ENCODE results near the gene H2BW2. TPM values are rescaled to one million over a fixed set of nuclear protein-coding genes. Genes with fewer than 3 reads are reported as not detected.
"Not testable (repeated sequence)": the region's sequence is repeated elsewhere in the genome, so short reads cannot be mapped to it uniquely, and the experiment has no call there.

H2BW2 gene
- 0.26 TPM for total RNA-seq

- no peak for DNase-seq (ENCODE audit: low spot score)
Measured at GRCh38 chrX:104039689-104040505, at the start of gene H2BW2. TSS of gene H2BW2 (plus strand) at chrX:104039956. CDS start at chrX:104039995, 39 bp downstream.

- DNase-seq (ENCODE audit: low spot score): no peak
Measured at GRCh38 chrX:103999234-103999633, 40.5 kb upstream of the H2BW2 start.

- no peak for DNase-seq (ENCODE audit: low spot score)
Measured at GRCh38 chrX:104008831-104009230, 30.9 kb upstream of the H2BW2 start.

GRCh38 chrX:104013158-104013557 lies 26.6 kb upstream of the H2BW2 start:
- no peak for DNase-seq (ENCODE audit: low spot score)

- DNase-seq (ENCODE audit: low spot score): no peak
Measured at GRCh38 chrX:104013606-104014005, 26.1 kb upstream of the H2BW2 start, which contains the start of gene H2BW1. TSS of gene H2BW1 (minus strand) at chrX:104013708. CDS start at chrX:104013576, 132 bp downstream.

- DNase-seq (ENCODE audit: low spot score): not testable (repeated sequence)
Measured at GRCh38 chrX:104015576-104015975, 24.2 kb upstream of the H2BW2 start.

GRCh38 chrX:104018126-104018525 lies 21.6 kb upstream of the H2BW2 start:
- DNase-seq (ENCODE audit: low spot score): no peak

GRCh38 chrX:104041003-104041402 lies 1.2 kb downstream of the H2BW2 start:
- no peak for DNase-seq (ENCODE audit: low spot score)

- DNase-seq (ENCODE audit: low spot score): no peak
Measured at GRCh38 chrX:104045642-104046041, 5.9 kb downstream of the H2BW2 start.

GRCh38 chrX:104047171-104047570 lies 7.4 kb downstream of the H2BW2 start:
- DNase-seq (ENCODE audit: low spot score): no peak

GRCh38 chrX:104054956-104055355 lies 15.2 kb downstream of the H2BW2 start:
- not testable (repeated sequence) for DNase-seq (ENCODE audit: low spot score)

GRCh38 chrX:104062636-104063035 lies 22.9 kb downstream of the H2BW2 start:
- not testable (repeated sequence) for DNase-seq (ENCODE audit: low spot score)

GRCh38 chrX:104075778-104076445 lies 36.2 kb downstream of the H2BW2 start, which contains the start of gene TMSB15C:
TSS of gene TMSB15C (minus strand) at chrX:104076236.
- DNase-seq (ENCODE audit: low spot score): not testable (repeated sequence)

- not testable (repeated sequence) for DNase-seq (ENCODE audit: low spot score)
Measured at GRCh38 chrX:104077854-104078253, 38.1 kb downstream of the H2BW2 start.

- DNase-seq (ENCODE audit: low spot score): no peak
Measured at GRCh38 chrX:104084063-104084462, 44.3 kb downstream of the H2BW2 start.

- DNase-seq (ENCODE audit: low spot score): no peak
Measured at GRCh38 chrX:104084534-104085277, 45.0 kb downstream of the H2BW2 start.

GRCh38 chrX:104085477-104085876 lies 45.7 kb downstream of the H2BW2 start:
- DNase-seq (ENCODE audit: low spot score): no peak

GRCh38 chrX:104085919-104086318 lies 46.2 kb downstream of the H2BW2 start:
- no peak for DNase-seq (ENCODE audit: low spot score)

Data from ureter (tissue), 1 donor.